ENCODE results near the gene NNAT.

The NNAT gene

DNA sequence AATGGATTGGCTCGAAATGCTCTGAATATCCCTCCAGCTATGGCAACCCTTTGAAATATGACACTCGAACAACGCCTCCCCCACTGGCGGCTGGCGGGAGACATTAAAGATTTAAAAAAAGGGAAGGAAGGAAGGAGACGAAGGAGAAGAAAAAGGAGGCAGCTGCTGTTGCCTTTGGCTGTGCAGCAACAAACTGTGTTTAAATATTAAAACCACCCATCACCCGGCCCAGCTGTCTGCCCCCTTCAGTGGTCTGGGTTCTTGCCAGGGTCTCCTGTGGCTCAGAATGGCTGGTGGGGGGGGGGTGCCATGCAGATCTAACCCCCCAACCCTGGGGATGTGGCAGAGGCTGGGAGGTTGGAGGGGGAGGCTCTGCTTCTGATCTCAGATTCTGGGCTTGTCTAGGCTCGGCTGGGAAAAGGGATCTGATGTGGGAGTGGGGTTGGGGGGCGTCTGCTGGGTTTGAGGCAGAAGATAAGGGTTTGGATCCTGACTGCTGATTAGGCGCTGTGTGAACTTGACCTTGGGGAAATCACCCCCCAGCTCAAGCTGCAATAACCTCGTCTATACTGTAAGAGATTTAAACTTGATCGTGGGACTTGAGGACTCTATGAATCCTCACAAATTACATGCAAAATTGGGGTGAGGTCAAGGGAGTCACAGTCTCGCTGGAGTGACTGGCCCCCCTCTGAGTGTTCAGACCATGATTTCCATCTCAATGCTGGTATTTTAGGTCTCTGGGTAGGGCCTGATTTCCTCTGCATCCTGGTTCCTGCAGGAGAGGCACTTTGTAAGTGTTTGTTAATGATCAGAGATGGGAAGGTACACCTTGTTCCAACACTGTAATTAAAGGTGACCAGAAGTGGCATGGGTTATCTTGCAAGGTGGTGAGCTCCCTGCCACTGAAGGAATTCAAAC, 46.9 kb downstream of the NNAT start:
- DNase-seq = peak; percentile 77

DNA sequence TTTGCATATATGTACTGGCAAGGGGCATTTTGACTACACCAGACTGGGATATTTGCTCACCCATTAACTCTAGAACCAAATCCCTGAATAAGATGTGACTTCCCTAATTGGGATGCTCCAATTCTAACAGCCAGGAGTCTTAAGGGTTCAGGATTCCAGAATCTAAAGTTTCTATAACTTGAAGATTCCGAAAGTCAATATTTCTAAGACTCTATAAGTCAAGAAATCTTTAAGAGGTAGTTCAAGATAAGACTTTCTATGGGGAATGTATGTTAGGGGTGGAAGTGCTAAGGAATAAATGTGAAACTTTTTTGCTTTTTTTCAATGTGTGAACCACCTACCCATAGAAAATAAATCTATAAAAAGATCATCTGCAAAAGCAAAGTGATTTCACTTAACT, 49.4 kb downstream of the NNAT start:
- no peak for DNase-seq

DNA sequence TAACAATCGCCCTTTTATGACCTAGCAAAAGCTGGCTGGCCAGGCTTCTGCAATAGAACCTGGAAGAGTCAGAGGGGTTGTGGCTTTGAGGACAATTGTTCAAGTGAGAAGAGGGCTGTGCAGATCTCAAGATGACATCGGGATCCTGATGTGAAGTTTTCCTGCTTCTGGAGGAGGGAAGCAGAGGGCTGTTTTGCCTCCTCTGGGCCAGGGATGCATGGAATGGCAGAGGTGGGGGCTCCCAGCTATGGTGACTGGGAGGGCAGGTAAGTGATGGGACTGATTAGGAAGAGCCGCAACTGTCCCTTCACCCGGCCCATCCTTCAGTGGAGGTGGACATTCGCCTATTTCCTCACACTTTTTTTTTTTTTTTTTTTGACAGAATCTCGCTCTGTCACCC, 50.0 kb downstream of the NNAT start:
- no peak for DNase-seq

Measured in NCI-H1092 (cell line).